Frontal cortex (tissue), 4 donors: ENCODE data around the gene RNF213. TPM values are rescaled to one million over a fixed set of nuclear protein-coding genes. Genes with fewer than 3 reads are reported as not detected.
"Not testable (repeated sequence)": the region's sequence is repeated elsewhere in the genome, so short reads cannot be mapped to it uniquely, and the experiment has no call there.

Source experiments
- DNase-seq, 2 donors: peaks; one replicate each; pipeline ENCODE4 v3.0.0; 2012; ENCODE audit warnings: low spot score in 2 of 2
- FAIRE-seq: peaks from 2 replicates; lab custom pipeline; 2012; peaks lifted over from hg19 to GRCh38; lab: Jason Lieb, UNC
- total RNA-seq: library from RNA; depleted of rRNA; stranded (reverse); fragments of >200 nt; gene quantifications from one replicate; pipeline ENCODE4 v1.2.3, GENCODE V29; 2014
- donor health status: control.
- donor health status: control.
- donor health status: control.

The RNF213 gene
- total RNA-seq, 1 donor from 2014 or later = 12.2 TPM

- FAIRE-seq (no peak), DNase-seq (no peak)
Observed at GRCh38 chr17:80223142-80223815, 37.4 kb upstream of the RNF213 start.

- FAIRE-seq (no peak), DNase-seq (no peak)
Observed at GRCh38 chr17:80223838-80224497, 36.7 kb upstream of the RNF213 start.

- FAIRE-seq (no peak), DNase-seq (no peak)
Observed at GRCh38 chr17:80224683-80225082, 36.0 kb upstream of the RNF213 start.

- no peak for DNase-seq
- FAIRE-seq = no peak
Observed at GRCh38 chr17:80225230-80225629, 35.4 kb upstream of the RNF213 start.

- FAIRE-seq (no peak), DNase-seq (no peak)
Observed at GRCh38 chr17:80227156-80227555, 33.5 kb upstream of the RNF213 start.

GRCh38 chr17:80227666-80228065 lies 33.0 kb upstream of the RNF213 start:
- FAIRE-seq (no peak), DNase-seq (no peak)

- no peak for DNase-seq
Observed at GRCh38 chr17:80228477-80228876, 32.2 kb upstream of the RNF213 start.

GRCh38 chr17:80229011-80229410 lies 31.6 kb upstream of the RNF213 start:
- no peak for FAIRE-seq
- no peak for DNase-seq

More at GRCh38 chr17:80228477-80228876, 32.2 kb upstream of the RNF213 start:
- FAIRE-seq = no peak

- no peak for FAIRE-seq
Observed at GRCh38 chr17:80232438-80232837, 28.2 kb upstream of the RNF213 start.

GRCh38 chr17:80233202-80233601 lies 27.4 kb upstream of the RNF213 start:
- DNase-seq (no peak), FAIRE-seq (no peak)

More at GRCh38 chr17:80232438-80232837, 28.2 kb upstream of the RNF213 start:
- DNase-seq = no peak

- DNase-seq (no peak), FAIRE-seq (no peak)
Observed at GRCh38 chr17:80236911-80237310, 23.7 kb upstream of the RNF213 start.

- DNase-seq (no peak), FAIRE-seq (no peak)
Observed at GRCh38 chr17:80237386-80237785, 23.3 kb upstream of the RNF213 start.

GRCh38 chr17:80242505-80242904 lies 18.1 kb upstream of the RNF213 start:
- no peak for FAIRE-seq
- no peak for DNase-seq

- FAIRE-seq (no peak), DNase-seq (no peak)
Observed at GRCh38 chr17:80243526-80244433, 16.9 kb upstream of the RNF213 start.

- not testable (repeated sequence) for FAIRE-seq, DNase-seq
Observed at GRCh38 chr17:80244448-80244847, 16.2 kb upstream of the RNF213 start.

GRCh38 chr17:80244871-80245509 lies 15.7 kb upstream of the RNF213 start:
- DNase-seq = no peak
- FAIRE-seq = no peak

- no peak for DNase-seq
- FAIRE-seq = no peak
Observed at GRCh38 chr17:80245566-80246265, 14.9 kb upstream of the RNF213 start.

GRCh38 chr17:80246266-80246681 lies 14.4 kb upstream of the RNF213 start:
- no peak for DNase-seq
- FAIRE-seq = no peak

- DNase-seq = no peak
- no peak for FAIRE-seq
Observed at GRCh38 chr17:80246726-80247125, 13.9 kb upstream of the RNF213 start.
